Right atrium auricular region (tissue), 2 donors: ENCODE measurements around the gene NCOR2. TPM values are rescaled to one million over a fixed set of nuclear protein-coding genes. Genes with fewer than 3 reads are reported as not detected.

ENCODE experiments used
- DNase-seq: peaks from one replicate; pipeline ENCODE4 v3.0.0-alpha.2; 2019; ENCODE audit warnings: low spot score
- H3K27ac ChIP-seq, 2 donors: fragments of 200-600 bp; sonication (generic); 1 replicate in 1 of 2; 2 replicates in 1 of 2; pipeline ENCODE4 v1.5.1; 2016 to 2019
- H3K27me3 ChIP-seq, 2 donors: fragments of 200-600 bp; sonication (generic); one replicate each; pipeline versions ENCODE4 v1.5.1 to v1.6.0; 2017 to 2019
- H3K36me3 ChIP-seq: fragments of 200-600 bp; sonication (generic); one replicate; pipeline ENCODE4 v1.5.1; 2016
- H3K4me1 ChIP-seq, 2 donors: fragments of 200-600 bp; sonication (generic); one replicate each; pipeline versions ENCODE4 v1.5.1 to v1.6.0; 2017 to 2019
- H3K4me3 ChIP-seq, 2 donors: fragments of 200-600 bp; sonication (generic); 1 replicate in 1 of 2; 2 replicates in 1 of 2; pipeline ENCODE4 v1.5.1; 2017 to 2019; ENCODE audit warnings: mild to moderate bottlenecking in 1 of 2, moderate library complexity in 1 of 2
- H3K9me3 ChIP-seq, 2 donors: fragments of 200-600 bp; sonication (generic); one replicate each; pipeline ENCODE4 v1.5.1; 2019
- CTCF ChIP-seq, 2 donors: fragments of 200-600 bp; sonication (generic); IDR thresholded peaks; one replicate each; pipeline ENCODE4 v1.5.1; 2019; ENCODE audit warnings: antibody characterized with exemption in 2 of 2
- total RNA-seq, 2 donors: library from RNA; depleted of rRNA; stranded (reverse); fragments of >200 nt; gene quantifications; one replicate each; pipeline ENCODE4 v1.1.0, GENCODE V29; 2016

NCOR2 gene
- total RNA-seq, 2 donors from 2014 or later, result 62.9 to 104 TPM

- no peak for TF ChIP-seq CTCF (IDR thresholded peaks at IDR 0.05)
- H3K27ac ChIP-seq, result no peak overlapping the region
- H3K9me3 ChIP-seq, result no peaks in the 10 kb centered on the region
Measured at GRCh38 chr12:124607681-124608425, 40.4 kb upstream of the NCOR2 start.

GRCh38 chr12:124605883-124606774 is 38.7 kb upstream of the NCOR2 start:
- Histone ChIP-seq H3K9me3 (no peaks in the 10 kb centered on the region), H3K27me3 (no peaks in the 10 kb centered on the region), H3K36me3 (no peaks in the 10 kb centered on the region), H3K4me3 (no peak overlapping the region), H3K27ac (no peak overlapping the region), H3K4me1 (peaks cover 0 to 18% of the 10 kb centered on the region in 2 donors)
- no peak for DNase-seq
- no peak for TF ChIP-seq CTCF (IDR thresholded peaks at IDR 0.05)

More at GRCh38 chr12:124607681-124608425, 40.4 kb upstream of the NCOR2 start:
- Histone ChIP-seq H3K27me3 (no peaks in the 10 kb centered on the region), H3K4me3 (no peak overlapping the region), H3K4me1 (peaks cover 0 to 18% of the 10 kb centered on the region in 2 donors), H3K36me3 (no peaks in the 10 kb centered on the region)
- DNase-seq, result no peak

GRCh38 chr12:124605150-124605882 is 37.9 kb upstream of the NCOR2 start:
- no peak for TF ChIP-seq CTCF (IDR thresholded peaks at IDR 0.05)
- H3K4me3 ChIP-seq, result no peak overlapping the region
- no peak overlapping the region for H3K27ac ChIP-seq
- H3K9me3 ChIP-seq, result no peaks in the 10 kb centered on the region
- no peak for DNase-seq
- H3K27me3 ChIP-seq, result no peaks in the 10 kb centered on the region
- peaks cover 0 to 18% of the 10 kb centered on the region in 2 donors for H3K4me1 ChIP-seq
- H3K36me3 ChIP-seq, result no peaks in the 10 kb centered on the region

GRCh38 chr12:124604264-124604680 is 36.9 kb upstream of the NCOR2 start:
- Histone ChIP-seq H3K36me3 (no peaks in the 10 kb centered on the region), H3K9me3 (no peaks in the 10 kb centered on the region), H3K27ac (no peak overlapping the region), H3K27me3 (no peaks in the 10 kb centered on the region), H3K4me1 (peaks cover 0 to 9% of the 10 kb centered on the region in 2 donors), H3K4me3 (no peak overlapping the region)
- no peak for DNase-seq
- TF ChIP-seq CTCF (IDR thresholded peaks at IDR 0.05), result no peak

GRCh38 chr12:124603831-124604251 is 36.4 kb upstream of the NCOR2 start:
- DNase-seq, result no peak
- no peak overlapping the region for H3K27ac ChIP-seq

More at GRCh38 chr12:124603831-124604251, 36.4 kb upstream of the NCOR2 start:
- H3K27me3 ChIP-seq, result no peaks in the 10 kb centered on the region
- H3K4me3 ChIP-seq, result no peak overlapping the region
- H3K9me3 ChIP-seq, result no peaks in the 10 kb centered on the region
- H3K4me1 ChIP-seq, result peaks cover 0 to 5% of the 10 kb centered on the region in 2 donors
- no peaks in the 10 kb centered on the region for H3K36me3 ChIP-seq
- no peak for TF ChIP-seq CTCF (IDR thresholded peaks at IDR 0.05)
